HT-29 (cell line): ENCODE data around the gene VAMP5. TPM values are rescaled to one million over a fixed set of nuclear protein-coding genes. Genes with fewer than 3 reads are reported as not detected.
"Not testable (repeated sequence)": the region's sequence is repeated elsewhere in the genome, so short reads cannot be mapped to it uniquely, and the experiment has no call there.

Experiments used
- DNase-seq: peaks from one replicate; pipeline ENCODE4 v3.0.0-alpha.2; 2015; ENCODE audit warnings: low spot score
- total RNA-seq: library from RNA; depleted of rRNA; stranded (reverse); fragments of >200 nt; shearing (Covaris generic); gene quantifications from 2 replicates; pipeline ENCODE4 v1.2.3, GENCODE V29; 2014

VAMP5 gene
- total RNA-seq, 1 experiment from 2014 or later = 2.7 TPM

GRCh38 chr2:85583667-85584353, 421 bp upstream of the VAMP5 start:
- no peak for DNase-seq

- DNase-seq = peak; percentile 87
Observed at GRCh38 chr2:85584857-85585780, 888 bp downstream of the VAMP5 start.

GRCh38 chr2:85585781-85586105, 1.5 kb downstream of the VAMP5 start:
- DNase-seq = peak; percentile 35

GRCh38 chr2:85588236-85588635, 4.0 kb downstream of the VAMP5 start:
- no peak for DNase-seq

- DNase-seq = no peak
Observed at GRCh38 chr2:85588645-85589044, 4.4 kb downstream of the VAMP5 start.

GRCh38 chr2:85589181-85589580, 5.0 kb downstream of the VAMP5 start:
- DNase-seq = no peak

- no peak for DNase-seq
Observed at GRCh38 chr2:85589982-85590791, 6.0 kb downstream of the VAMP5 start.

GRCh38 chr2:85590950-85591349, 6.7 kb downstream of the VAMP5 start:
- DNase-seq = no peak

- DNase-seq = no peak
Observed at GRCh38 chr2:85591563-85591962, 7.3 kb downstream of the VAMP5 start.

- not testable (repeated sequence) for DNase-seq
Observed at GRCh38 chr2:85592299-85592698, 8.1 kb downstream of the VAMP5 start.

GRCh38 chr2:85593023-85593422, 8.8 kb downstream of the VAMP5 start:
- DNase-seq = peak; percentile 34

- no peak for DNase-seq
Observed at GRCh38 chr2:85594715-85595300, 10.6 kb downstream of the VAMP5 start.

- peak; percentile 97 for DNase-seq
Observed at GRCh38 chr2:85595301-85596025, 11.2 kb downstream of the VAMP5 start, which contains the start of gene RNF181. Gene RNF181, plus strand, starts transcription at chr2:85595745. Its CDS starts 19 bp downstream, at chr2:85595764.

- no peak for DNase-seq
Observed at GRCh38 chr2:85596026-85596333, 11.7 kb downstream of the VAMP5 start.

GRCh38 chr2:85596486-85597143, 12.4 kb downstream of the VAMP5 start:
- DNase-seq = no peak

- DNase-seq = no peak
Observed at GRCh38 chr2:85597241-85597640, 13.0 kb downstream of the VAMP5 start.

- DNase-seq = no peak
Observed at GRCh38 chr2:85598594-85599340, 14.5 kb downstream of the VAMP5 start.

- DNase-seq = no peak
Observed at GRCh38 chr2:85599468-85600234, 15.4 kb downstream of the VAMP5 start.

GRCh38 chr2:85600235-85600575, 16.0 kb downstream of the VAMP5 start:
- no peak for DNase-seq
